ENCODE data around the gene ERC1. TPM values are rescaled to one million over a fixed set of nuclear protein-coding genes. Genes with fewer than 3 reads are reported as not detected.
"Not testable (repeated sequence)": the region's sequence is repeated elsewhere in the genome, so short reads cannot be mapped to it uniquely, and the experiment has no call there.

The ERC1 gene
- total and polyA plus RNA-seq, 2 experiments from 2014 or later = 18.4 to 29.7 TPM

GRCh38 chr12:1252758-1253157 is 261.7 kb downstream of the ERC1 start:
- no peak overlapping the region for H3K27ac ChIP-seq
- no peaks in the 10 kb centered on the region for H3K27me3 ChIP-seq
- H3K4me3 ChIP-seq = no peak overlapping the region
- no peaks in the 10 kb centered on the region for H4K20me1 ChIP-seq (ENCODE audit: insufficient read depth, poor library complexity, severe bottlenecking)
- no peaks in the 10 kb centered on the region for H3K79me2 ChIP-seq
- no peaks in the 10 kb centered on the region for H3K4me1 ChIP-seq (ENCODE audit: insufficient read depth)
- 49% methylated on average over 2 of the region's 2 CpGs for WGBS (ENCODE audit: low lambda C conversion rate, missing lambda C conversion rate)
- no peak overlapping the region for H2AFZ ChIP-seq
- H3K9me2 ChIP-seq (replicated peaks; ENCODE audit: insufficient read depth) = no peaks in the 10 kb centered on the region
- no peak for TF ChIP-seq EZH2 (IDR thresholded peaks at IDR 0.05; ENCODE audit: borderline replicate concordance)
- TF ChIP-seq EZH2phosphoT487 (IDR thresholded peaks at IDR 0.05; ENCODE audit: low read depth, severe bottlenecking, unreplicated experiment) = no peak
- H3K36me3 ChIP-seq (replicated peaks; ENCODE audit: insufficient read depth, low read depth) = no peaks in the 10 kb centered on the region
- DNase-seq (ENCODE audit: low spot score) = no peak
- no peaks in the 10 kb centered on the region for H3K9me3 ChIP-seq (ENCODE audit: low read depth)
- no peak overlapping the region for H3K4me2 ChIP-seq

- not testable (repeated sequence) for H3K36me3 ChIP-seq (replicated peaks; ENCODE audit: insufficient read depth, low read depth); H3K79me2 ChIP-seq; H3K4me3 ChIP-seq; H3K9me3 ChIP-seq (ENCODE audit: low read depth); H3K4me1 ChIP-seq (ENCODE audit: insufficient read depth); H4K20me1 ChIP-seq (ENCODE audit: insufficient read depth, poor library complexity, severe bottlenecking); H3K9me2 ChIP-seq (replicated peaks; ENCODE audit: insufficient read depth); H3K27ac ChIP-seq; DNase-seq (ENCODE audit: low spot score); H2AFZ ChIP-seq; H3K27me3 ChIP-seq; H3K4me2 ChIP-seq
- 93% methylated on average over 6 of the region's 6 CpGs for WGBS (ENCODE audit: low lambda C conversion rate, missing lambda C conversion rate)
Observed at GRCh38 chr12:1255125-1255524, 264.1 kb downstream of the ERC1 start.

GRCh38 chr12:1255854-1256253 is 264.8 kb downstream of the ERC1 start:
- H3K4me2 ChIP-seq = not testable (repeated sequence)
- WGBS (ENCODE audit: low lambda C conversion rate, missing lambda C conversion rate) = 98% methylated on average over 4 of the region's 4 CpGs

GRCh38 chr12:1256285-1256684 is 265.3 kb downstream of the ERC1 start:
- H3K4me1 ChIP-seq (ENCODE audit: insufficient read depth) = no peaks in the 10 kb centered on the region
- H3K9me3 ChIP-seq (ENCODE audit: low read depth) = no peaks in the 10 kb centered on the region
- no peaks in the 10 kb centered on the region for H3K36me3 ChIP-seq (replicated peaks; ENCODE audit: insufficient read depth, low read depth)
- no peak overlapping the region for H3K4me3 ChIP-seq
- no peak overlapping the region for H3K27ac ChIP-seq
- H2AFZ ChIP-seq = no peak overlapping the region
- 98% methylated on average over 2 of the region's 2 CpGs for WGBS (ENCODE audit: low lambda C conversion rate, missing lambda C conversion rate)
- H3K4me2 ChIP-seq = no peak overlapping the region
- H3K9me2 ChIP-seq (replicated peaks; ENCODE audit: insufficient read depth) = no peaks in the 10 kb centered on the region
- TF ChIP-seq EZH2 (IDR thresholded peaks at IDR 0.05; ENCODE audit: borderline replicate concordance) (no peak), CTCF (IDR thresholded peaks at IDR 0.05; ENCODE audit: poor library complexity) (no peak), EZH2phosphoT487 (IDR thresholded peaks at IDR 0.05; ENCODE audit: low read depth, severe bottlenecking, unreplicated experiment) (no peak)
- no peaks in the 10 kb centered on the region for H3K79me2 ChIP-seq
- H4K20me1 ChIP-seq (ENCODE audit: insufficient read depth, poor library complexity, severe bottlenecking) = no peaks in the 10 kb centered on the region
- DNase-seq (ENCODE audit: low spot score) = no peak
- H3K27me3 ChIP-seq = no peaks in the 10 kb centered on the region

More at GRCh38 chr12:1255854-1256253, 264.8 kb downstream of the ERC1 start:
- not testable (repeated sequence) for H3K27me3 ChIP-seq; DNase-seq (ENCODE audit: low spot score); H3K9me3 ChIP-seq (ENCODE audit: low read depth); H3K36me3 ChIP-seq (replicated peaks; ENCODE audit: insufficient read depth, low read depth); H3K27ac ChIP-seq; H2AFZ ChIP-seq; H3K9me2 ChIP-seq (replicated peaks; ENCODE audit: insufficient read depth); H3K4me1 ChIP-seq (ENCODE audit: insufficient read depth); H3K79me2 ChIP-seq; H4K20me1 ChIP-seq (ENCODE audit: insufficient read depth, poor library complexity, severe bottlenecking); H3K4me3 ChIP-seq

GRCh38 chr12:1256991-1257390 is 266.0 kb downstream of the ERC1 start:
- Histone ChIP-seq H4K20me1 (ENCODE audit: insufficient read depth, poor library complexity, severe bottlenecking) (no peaks in the 10 kb centered on the region), H3K9me3 (ENCODE audit: low read depth) (no peaks in the 10 kb centered on the region), H3K79me2 (no peaks in the 10 kb centered on the region), H3K4me3 (no peak overlapping the region), H3K4me1 (ENCODE audit: insufficient read depth) (no peaks in the 10 kb centered on the region), H2AFZ (no peak overlapping the region), H3K9me2 (replicated peaks; ENCODE audit: insufficient read depth) (no peaks in the 10 kb centered on the region), H3K36me3 (replicated peaks; ENCODE audit: insufficient read depth, low read depth) (no peaks in the 10 kb centered on the region), H3K27ac (no peak overlapping the region), H3K27me3 (no peaks in the 10 kb centered on the region), H3K4me2 (no peak overlapping the region)
- no peak for DNase-seq (ENCODE audit: low spot score)
- 98% methylated on average over 7 of the region's 7 CpGs for WGBS (ENCODE audit: low lambda C conversion rate, missing lambda C conversion rate)
- TF ChIP-seq EZH2 (IDR thresholded peaks at IDR 0.05; ENCODE audit: borderline replicate concordance) (no peak), CTCF (IDR thresholded peaks at IDR 0.05; ENCODE audit: poor library complexity) (no peak), EZH2phosphoT487 (IDR thresholded peaks at IDR 0.05; ENCODE audit: low read depth, severe bottlenecking, unreplicated experiment) (no peak)

Measured in hepatocyte (in vitro differentiated cells).